Osteoblast (primary cell): ENCODE data around the gene GRM1. TPM values are rescaled to one million over a fixed set of nuclear protein-coding genes. Genes with fewer than 3 reads are reported as not detected.
A peak's percentile ranks its signal among the peaks of the same experiment; 100 is the strongest.

Experiments
- DNase-seq: peaks from one replicate; pipeline ENCODE4 v3.0.0; 2011; ENCODE audit warnings: low spot score, mixed read lengths; ENCODE audit not compliant: insufficient read length; ENCODE audit errors: missing footprints
- H2AFZ ChIP-seq: 2 replicates; pipeline ENCODE4 v1.6.0; 2011; ENCODE audit warnings: mild to moderate bottlenecking, low read length
- H3K27ac ChIP-seq: 2 replicates; pipeline ENCODE4 v1.5.1; 2011; ENCODE audit warnings: mild to moderate bottlenecking, low read depth, low read length, moderate library complexity
- H3K27me3 ChIP-seq: 2 replicates; pipeline ENCODE4 v1.6.0; 2012; ENCODE audit warnings: mild to moderate bottlenecking, control low read depth, inconsistent platforms, low read length, moderate library complexity; ENCODE audit not compliant: insufficient read depth
- H3K36me3 ChIP-seq: 2 replicates; pipeline ENCODE4 v1.5.1; 2011; ENCODE audit warnings: mild to moderate bottlenecking, low read length, control low read depth, moderate library complexity; ENCODE audit not compliant: insufficient read depth
- H3K4me1 ChIP-seq: 2 replicates; pipeline ENCODE4 v1.5.1; 2011; ENCODE audit warnings: mild to moderate bottlenecking, low read length, control low read depth, moderate library complexity; ENCODE audit not compliant: insufficient read depth
- H3K4me2 ChIP-seq: 2 replicates; pipeline ENCODE4 v1.6.0; 2011; ENCODE audit warnings: mild to moderate bottlenecking, low read length; ENCODE audit not compliant: insufficient read depth
- H3K4me3 ChIP-seq: fragments of 200-600 bp; sonication (generic); 3 replicates; pipeline ENCODE4 v1.5.1; 2012; ENCODE audit warnings: mild to moderate bottlenecking, low read length, inconsistent platforms; ENCODE audit not compliant: insufficient read depth
- H3K79me2 ChIP-seq: 2 replicates; pipeline ENCODE4 v1.6.0; 2012; ENCODE audit warnings: mild to moderate bottlenecking, low read length, control low read depth, inconsistent platforms; ENCODE audit not compliant: insufficient read depth
- H3K9me3 ChIP-seq: 2 replicates; pipeline ENCODE4 v1.5.1; 2011; ENCODE audit warnings: low read depth, low read length, control low read depth
- H4K20me1 ChIP-seq: 2 replicates; pipeline ENCODE4 v1.6.0; 2012; ENCODE audit warnings: mild to moderate bottlenecking, low read length, control low read depth; ENCODE audit not compliant: insufficient read depth
- total RNA-seq: library from RNA; depleted of rRNA; stranded (reverse); fragments of >200 nt; gene quantifications from 2 replicates; pipeline ENCODE4 v1.2.3, GENCODE V29; 2012
- TF ChIP-seq, protein P1 (sequence below): IDR thresholded peaks from 2 replicates; pipeline ENCODE4 v1.5.1; 2011; ENCODE audit warnings: mild to moderate bottlenecking, low read depth, low read length, moderate library complexity; ENCODE audit errors: extremely low read depth

GRM1 gene
- total RNA-seq, 1 donor: under 0.01 TPM

DNA sequence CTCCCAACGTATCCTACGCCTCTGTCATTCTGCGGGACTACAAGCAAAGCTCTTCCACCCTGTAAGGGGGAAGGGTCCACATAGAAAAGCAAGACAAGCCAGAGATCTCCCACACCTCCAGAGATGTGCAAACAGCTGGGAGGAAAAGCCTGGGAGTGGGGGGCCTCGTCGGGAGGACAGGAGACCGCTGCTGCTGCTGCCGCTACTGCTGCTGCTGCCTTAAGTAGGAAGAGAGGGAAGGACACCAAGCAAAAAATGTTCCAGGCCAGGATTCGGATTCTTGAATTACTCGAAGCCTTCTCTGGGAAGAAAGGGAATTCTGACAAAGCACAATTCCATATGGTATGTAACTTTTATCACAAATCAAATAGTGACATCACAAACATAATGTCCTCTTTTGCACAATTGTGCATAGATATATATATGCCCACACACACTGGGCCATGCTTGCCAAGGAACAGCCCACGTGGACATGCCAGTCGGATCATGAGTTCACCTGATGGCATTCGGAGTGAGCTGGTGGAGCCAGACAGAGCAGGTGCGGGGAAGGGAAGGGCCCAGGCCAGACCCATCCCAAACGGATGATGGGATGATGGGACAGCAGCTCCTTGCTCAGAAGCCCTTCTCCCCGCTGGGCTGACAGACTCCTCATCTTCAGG lies 406.0 kb downstream of the GRM1 start:
- H3K9me3 ChIP-seq: no peaks in the 10 kb centered on the region
- H2AFZ ChIP-seq: peak overlapping the region; percentile 88
- no peak overlapping the region for H3K27ac ChIP-seq
- peak overlapping the region; percentile 53 for H3K4me3 ChIP-seq
- H3K27me3 ChIP-seq: no peaks in the 10 kb centered on the region
- no peaks in the 10 kb centered on the region for H3K79me2 ChIP-seq
- H4K20me1 ChIP-seq: no peaks in the 10 kb centered on the region
- TF ChIP-seq, protein P1, sequence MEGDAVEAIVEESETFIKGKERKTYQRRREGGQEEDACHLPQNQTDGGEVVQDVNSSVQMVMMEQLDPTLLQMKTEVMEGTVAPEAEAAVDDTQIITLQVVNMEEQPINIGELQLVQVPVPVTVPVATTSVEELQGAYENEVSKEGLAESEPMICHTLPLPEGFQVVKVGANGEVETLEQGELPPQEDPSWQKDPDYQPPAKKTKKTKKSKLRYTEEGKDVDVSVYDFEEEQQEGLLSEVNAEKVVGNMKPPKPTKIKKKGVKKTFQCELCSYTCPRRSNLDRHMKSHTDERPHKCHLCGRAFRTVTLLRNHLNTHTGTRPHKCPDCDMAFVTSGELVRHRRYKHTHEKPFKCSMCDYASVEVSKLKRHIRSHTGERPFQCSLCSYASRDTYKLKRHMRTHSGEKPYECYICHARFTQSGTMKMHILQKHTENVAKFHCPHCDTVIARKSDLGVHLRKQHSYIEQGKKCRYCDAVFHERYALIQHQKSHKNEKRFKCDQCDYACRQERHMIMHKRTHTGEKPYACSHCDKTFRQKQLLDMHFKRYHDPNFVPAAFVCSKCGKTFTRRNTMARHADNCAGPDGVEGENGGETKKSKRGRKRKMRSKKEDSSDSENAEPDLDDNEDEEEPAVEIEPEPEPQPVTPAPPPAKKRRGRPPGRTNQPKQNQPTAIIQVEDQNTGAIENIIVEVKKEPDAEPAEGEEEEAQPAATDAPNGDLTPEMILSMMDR: no peak
- no peaks in the 10 kb centered on the region for H3K36me3 ChIP-seq
- peak overlapping the region; percentile 78 for H3K4me2 ChIP-seq
- H3K4me1 ChIP-seq: no peaks in the 10 kb centered on the region
- DNase-seq: no peak

DNA sequence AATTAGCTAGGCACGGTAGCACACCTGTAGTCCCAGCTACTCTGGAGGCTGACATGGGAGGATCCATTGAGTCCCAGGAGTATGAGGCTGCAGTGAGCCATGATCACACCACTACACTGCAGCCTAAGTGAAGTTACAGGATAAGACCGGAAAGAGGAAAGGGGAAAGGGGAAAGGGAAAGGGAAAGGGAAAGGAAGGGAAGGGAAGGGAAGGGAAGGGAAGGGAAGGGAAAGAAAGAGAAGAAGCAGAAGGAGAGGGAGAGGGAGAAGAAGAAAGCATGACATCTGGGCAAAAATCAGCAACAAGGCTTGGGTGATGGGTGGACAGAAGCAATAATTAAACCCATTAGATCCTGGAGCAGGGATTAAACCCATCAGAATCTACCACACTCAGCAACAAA lies 413.0 kb downstream of the GRM1 start:
- no peaks in the 10 kb centered on the region for H3K36me3 ChIP-seq
- no peak overlapping the region for H3K27ac ChIP-seq
- no peaks in the 10 kb centered on the region for H4K20me1 ChIP-seq
- TF ChIP-seq, protein P1: no peak
- no peak for DNase-seq
- H3K4me2 ChIP-seq: no peak overlapping the region
- H3K9me3 ChIP-seq: no peaks in the 10 kb centered on the region
- no peaks in the 10 kb centered on the region for H3K79me2 ChIP-seq
- H2AFZ ChIP-seq: no peak overlapping the region
- no peaks in the 10 kb centered on the region for H3K27me3 ChIP-seq
- H3K4me3 ChIP-seq: no peak overlapping the region
- no peaks in the 10 kb centered on the region for H3K4me1 ChIP-seq

DNA sequence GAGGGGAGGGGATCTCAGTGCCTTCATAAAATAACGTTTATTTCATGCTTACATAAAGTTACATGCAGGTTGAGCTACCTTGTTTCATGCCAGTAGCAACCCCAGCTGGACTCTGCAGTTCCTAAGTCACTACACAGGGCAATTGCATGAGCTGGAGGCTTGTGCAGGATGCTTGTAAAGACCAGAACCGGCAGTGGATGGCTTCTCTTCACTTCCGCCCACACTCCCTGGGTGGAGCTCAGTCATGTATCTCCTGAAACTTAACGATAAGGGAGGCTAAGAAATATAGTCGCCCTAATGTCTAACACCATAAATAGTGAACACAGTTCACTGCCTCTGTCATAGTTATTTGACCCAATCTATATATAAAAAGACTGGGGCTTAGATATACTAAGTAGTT lies 415.3 kb downstream of the GRM1 start:
- H3K4me1 ChIP-seq: no peaks in the 10 kb centered on the region
- no peaks in the 10 kb centered on the region for H3K27me3 ChIP-seq
- H2AFZ ChIP-seq: no peak overlapping the region
- H3K36me3 ChIP-seq: no peaks in the 10 kb centered on the region
- H3K4me2 ChIP-seq: no peak overlapping the region
- no peaks in the 10 kb centered on the region for H4K20me1 ChIP-seq
- TF ChIP-seq, protein P1: no peak
- DNase-seq: no peak
- H3K9me3 ChIP-seq: no peaks in the 10 kb centered on the region
- H3K27ac ChIP-seq: no peak overlapping the region
- no peaks in the 10 kb centered on the region for H3K79me2 ChIP-seq
- no peak overlapping the region for H3K4me3 ChIP-seq

DNA sequence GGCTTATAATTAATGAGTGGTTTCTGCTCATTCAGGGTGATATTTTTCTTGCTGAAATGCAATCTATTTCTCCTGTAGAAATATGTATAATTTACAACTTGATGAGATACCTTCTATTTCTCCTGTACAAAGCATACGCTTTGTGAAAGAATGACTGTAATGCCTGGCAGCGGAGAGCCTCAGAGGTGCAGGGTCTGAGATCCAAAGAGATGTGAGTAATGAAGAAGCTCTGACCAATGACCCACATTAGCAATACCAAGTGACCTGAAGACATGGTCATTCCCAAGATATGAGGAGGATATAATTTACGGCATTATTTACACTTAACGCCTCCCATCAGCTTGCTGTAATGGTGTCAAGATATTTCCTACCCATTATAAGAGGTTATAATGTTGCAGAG lies 416.4 kb downstream of the GRM1 start:
- Histone ChIP-seq H3K4me1 (no peaks in the 10 kb centered on the region), H3K27ac (no peak overlapping the region), H3K36me3 (no peaks in the 10 kb centered on the region), H3K9me3 (no peaks in the 10 kb centered on the region), H3K4me3 (no peak overlapping the region), H2AFZ (no peak overlapping the region), H3K27me3 (no peaks in the 10 kb centered on the region), H3K79me2 (no peaks in the 10 kb centered on the region), H3K4me2 (no peak overlapping the region), H4K20me1 (no peaks in the 10 kb centered on the region)
- DNase-seq: no peak
- TF ChIP-seq, protein P1: no peak
